ENCODE results near the gene ANK2. TPM values are rescaled to one million over a fixed set of nuclear protein-coding genes. Genes with fewer than 3 reads are reported as not detected.

ANK2 gene
- total and polyA plus RNA-seq, 2 of the 13 experiments (the other 11 are each of a cell fraction or from before 2014, with no cell fraction given), result 2.7 to 15.1 TPM

DNA sequence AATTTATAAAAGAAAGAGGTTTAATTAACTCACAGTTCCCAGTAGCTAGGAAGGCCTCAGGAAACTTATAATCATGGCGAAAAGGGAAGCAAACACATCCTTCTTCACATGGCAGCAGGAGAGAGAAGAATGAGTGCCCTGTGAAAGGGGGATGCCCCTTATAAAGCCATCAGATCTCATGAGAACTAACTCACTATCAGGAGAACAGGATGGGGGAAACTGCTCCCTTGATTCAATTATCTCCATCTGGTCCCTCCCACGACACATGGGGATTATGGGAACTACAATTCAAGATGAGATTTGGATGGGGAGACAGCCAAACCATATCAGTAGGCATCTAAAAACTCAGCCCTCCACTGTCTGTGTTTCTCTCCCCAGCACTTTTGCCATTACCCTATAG lies 22.4 kb downstream of the ANK2 start (continued):
- TF ChIP-seq, protein P1, sequence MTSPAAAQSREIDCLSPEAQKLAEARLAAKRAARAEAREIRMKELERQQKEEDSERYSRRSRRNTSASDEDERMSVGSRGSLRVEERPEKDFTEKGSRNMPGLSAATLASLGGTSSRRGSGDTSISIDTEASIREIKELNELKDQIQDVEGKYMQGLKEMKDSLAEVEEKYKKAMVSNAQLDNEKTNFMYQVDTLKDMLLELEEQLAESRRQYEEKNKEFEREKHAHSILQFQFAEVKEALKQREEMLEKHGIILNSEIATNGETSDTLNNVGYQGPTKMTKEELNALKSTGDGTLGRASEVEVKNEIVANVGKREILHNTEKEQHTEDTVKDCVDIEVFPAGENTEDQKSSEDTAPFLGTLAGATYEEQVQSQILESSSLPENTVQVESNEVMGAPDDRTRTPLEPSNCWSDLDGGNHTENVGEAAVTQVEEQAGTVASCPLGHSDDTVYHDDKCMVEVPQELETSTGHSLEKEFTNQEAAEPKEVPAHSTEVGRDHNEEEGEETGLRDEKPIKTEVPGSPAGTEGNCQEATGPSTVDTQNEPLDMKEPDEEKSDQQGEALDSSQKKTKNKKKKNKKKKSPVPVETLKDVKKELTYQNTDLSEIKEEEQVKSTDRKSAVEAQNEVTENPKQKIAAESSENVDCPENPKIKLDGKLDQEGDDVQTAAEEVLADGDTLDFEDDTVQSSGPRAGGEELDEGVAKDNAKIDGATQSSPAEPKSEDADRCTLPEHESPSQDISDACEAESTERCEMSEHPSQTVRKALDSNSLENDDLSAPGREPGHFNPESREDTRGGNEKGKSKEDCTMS (CRISPR knock-in tag; conservative IDR thresholded peaks at IDR 0.05), result no peak
- TF ChIP-seq KLF15 (CRISPR knock-in tag; IDR thresholded peaks at IDR 0.05; ENCODE audit: borderline replicate concordance), result no peak

DNA sequence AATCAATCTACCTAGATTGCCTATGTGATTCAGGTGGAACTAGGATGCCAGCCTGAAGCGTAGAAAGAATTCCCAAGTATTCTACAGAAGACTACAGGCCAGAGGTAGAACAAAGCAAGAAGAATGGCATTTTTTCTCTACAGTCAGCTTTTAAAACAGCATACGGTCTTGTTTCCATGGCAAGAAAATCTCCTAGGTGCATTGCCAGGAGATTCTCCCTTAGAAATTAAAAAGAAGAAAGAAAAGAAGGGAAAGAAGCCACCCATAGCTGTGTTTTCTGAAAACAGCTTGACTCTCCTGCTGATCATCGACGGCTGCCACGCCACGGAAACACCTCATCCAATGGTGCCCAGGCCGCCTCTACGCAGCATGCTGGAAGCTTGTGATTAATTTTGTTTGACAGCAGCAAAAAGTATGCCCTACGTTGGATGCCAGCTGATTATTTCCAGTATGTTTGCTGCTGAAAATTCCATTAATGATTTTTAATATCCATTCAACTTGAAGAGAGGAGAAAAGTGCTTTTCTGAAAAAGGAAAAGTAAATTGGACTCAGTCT lies 24.1 kb downstream of the ANK2 start:
- ChIA-PET POLR2A (no interaction called here), CTCF (ENCODE audit: low intra/inter-chr PET ratio, low total read pairs) (no interaction called here)
- Histone ChIP-seq H3K4me1 (ENCODE audit: insufficient read depth, low read length) (no peaks in the 10 kb centered on the region), H3K9ac (ENCODE audit: insufficient read depth, low read depth, low read length) (no peak overlapping the region), H3K4me3 (replicated peaks in 1 of 3; ENCODE audit: insufficient read depth in 1 of 3, low read depth in 2 of 3, low read length in 3 of 3) (no peak overlapping the region), H4K20me1 (ENCODE audit: insufficient read depth, low read length) (no peaks in the 10 kb centered on the region), H3K36me3 (replicated peaks in 1 of 2; ENCODE audit: control insufficient read depth in 1 of 2, insufficient read depth in 2 of 2, low read length in 2 of 2) (no peaks in the 10 kb centered on the region), H3K27ac (ENCODE audit: extremely low read length, insufficient read depth, low read length) (no peak overlapping the region), H3K79me2 (ENCODE audit: insufficient read depth, low read length) (no peaks in the 10 kb centered on the region), H2AFZ (ENCODE audit: low read length) (no peak overlapping the region), H3K4me2 (ENCODE audit: low read depth, low read length) (no peak overlapping the region), H3K9me3 (ENCODE audit: low read length) (no peaks in the 10 kb centered on the region), H3K27me3 (ENCODE audit: control insufficient read depth in 1 of 2, insufficient read depth in 2 of 2, low read length in 2 of 2) (peaks cover 0 to 9% of the 10 kb centered on the region in 2 experiments; a peak in 2 of 5 replicates)
- ATAC-seq, result no peak
- intact Hi-C loops (cut with micrococcal nuclease; ENCODE audit: unreplicated experiment), result no loop called here
- no peak for FAIRE-seq
- BruUV-seq (replicated peaks), result no TSS peak
- 38% methylated on average over 9 of the region's 9 CpGs for WGBS (ENCODE audit: low lambda C conversion rate)
- no peak for DNase-seq (ENCODE audit: low spot score)
- in situ Hi-C loops (cut with HindIII; ENCODE audit: extremely low pct_ligation_motif_present, low pct_unique_long_range_greater_than_20kb), result no loop called here
- TF ChIP-seq, protein P2, sequence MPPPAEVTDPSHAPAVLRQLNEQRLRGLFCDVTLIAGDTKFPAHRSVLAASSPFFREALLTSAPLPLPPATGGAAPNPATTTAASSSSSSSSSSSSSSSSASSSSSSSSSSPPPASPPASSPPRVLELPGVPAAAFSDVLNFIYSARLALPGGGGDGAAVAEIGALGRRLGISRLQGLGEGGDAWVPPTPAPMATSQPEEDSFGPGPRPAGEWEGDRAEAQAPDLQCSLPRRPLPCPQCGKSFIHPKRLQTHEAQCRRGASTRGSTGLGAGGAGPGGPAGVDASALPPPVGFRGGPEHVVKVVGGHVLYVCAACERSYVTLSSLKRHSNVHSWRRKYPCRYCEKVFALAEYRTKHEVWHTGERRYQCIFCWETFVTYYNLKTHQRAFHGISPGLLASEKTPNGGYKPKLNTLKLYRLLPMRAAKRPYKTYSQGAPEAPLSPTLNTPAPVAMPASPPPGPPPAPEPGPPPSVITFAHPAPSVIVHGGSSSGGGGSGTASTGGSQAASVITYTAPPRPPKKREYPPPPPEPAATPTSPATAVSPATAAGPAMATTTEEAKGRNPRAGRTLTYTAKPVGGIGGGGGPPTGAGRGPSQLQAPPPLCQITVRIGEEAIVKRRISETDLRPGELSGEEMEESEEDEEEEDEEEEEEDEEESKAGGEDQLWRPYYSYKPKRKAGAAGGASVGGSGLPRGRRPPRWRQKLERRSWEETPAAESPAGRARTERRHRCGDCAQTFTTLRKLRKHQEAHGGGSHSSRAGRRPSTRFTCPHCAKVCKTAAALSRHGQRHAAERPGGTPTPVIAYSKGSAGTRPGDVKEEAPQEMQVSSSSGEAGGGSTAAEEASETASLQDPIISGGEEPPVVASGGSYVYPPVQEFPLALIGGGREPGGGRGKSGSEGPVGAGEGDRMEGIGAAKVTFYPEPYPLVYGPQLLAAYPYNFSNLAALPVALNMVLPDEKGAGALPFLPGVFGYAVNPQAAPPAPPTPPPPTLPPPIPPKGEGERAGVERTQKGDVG (CRISPR knock-in tag; IDR thresholded peaks at IDR 0.05; ENCODE audit: borderline replicate concordance), result no peak
- TF ChIP-seq SAFB2 (CRISPR knock-in tag; IDR thresholded peaks at IDR 0.05; ENCODE audit: borderline replicate concordance, low read depth) (no peak), ZNF335 (CRISPR knock-in tag; IDR thresholded peaks at IDR 0.05) (no peak), NPAS2 (CRISPR knock-in tag; IDR thresholded peaks at IDR 0.05; ENCODE audit: borderline replicate concordance) (no peak), HNF4G (IDR thresholded peaks at IDR 0.05; ENCODE audit: borderline replicate concordance, low read depth, low read length) (no peak), HNF4G (CRISPR knock-in tag; IDR thresholded peaks at IDR 0.05; ENCODE audit: borderline replicate concordance, low read depth) (no peak), ZNF530 (CRISPR knock-in tag; IDR thresholded peaks at IDR 0.05; ENCODE audit: low read depth) (no peak), DMAP1 (CRISPR knock-in tag; IDR thresholded peaks at IDR 0.05) (no peak), POLR2AphosphoS5 (IDR thresholded peaks at IDR 0.05; ENCODE audit: low read depth, low read length) (no peak), ZFP90 (CRISPR knock-in tag; IDR thresholded peaks at IDR 0.05; ENCODE audit: borderline replicate concordance) (no peak), NFE2 (CRISPR knock-in tag; IDR thresholded peaks at IDR 0.05) (no peak), TCF7 (IDR thresholded peaks at IDR 0.05; ENCODE audit: low read depth) (no peak), NR2F1 (CRISPR knock-in tag; IDR thresholded peaks at IDR 0.05) (no peak), ZNF883 (CRISPR knock-in tag; IDR thresholded peaks at IDR 0.05; ENCODE audit: not compliant biosample characterization) (no peak), ZC3H4 (CRISPR knock-in tag; IDR thresholded peaks at IDR 0.05; ENCODE audit: borderline replicate concordance) (no peak), ZNF20 (CRISPR knock-in tag; IDR thresholded peaks at IDR 0.05) (no peak), GABPA (IDR thresholded peaks at IDR 0.05; ENCODE audit: low read depth, low read length) (no peak), GABPA (CRISPR knock-in tag; IDR thresholded peaks at IDR 0.05; ENCODE audit: low read depth) (no peak)
